NAMALWA (cell line): ENCODE data around the gene GOLGA8N.
A peak's percentile ranks its signal among the peaks of the same experiment; 100 is the strongest.

ENCODE experiments used
- DNase-seq: peaks from one replicate; pipeline ENCODE4 v3.0.0-alpha.2; 2015; ENCODE audit warnings: low spot score

GOLGA8N gene

GRCh38 chr15:32651229-32651837, 58.1 kb downstream of the GOLGA8N start:
- DNase-seq = peak; percentile 72

- DNase-seq = no peak
These were observed 58.9 kb downstream of the GOLGA8N start for GRCh38 chr15:32652178-32652577.

GRCh38 chr15:32656091-32656490, 62.8 kb downstream of the GOLGA8N start:
- no peak for DNase-seq

- DNase-seq = no peak
These were observed 63.2 kb downstream of the GOLGA8N start for GRCh38 chr15:32656496-32656895.
